Caco-2 (cell line): Measurements from ENCODE around the gene NALF2. TPM values are rescaled to one million over a fixed set of nuclear protein-coding genes. Genes with fewer than 3 reads are reported as not detected.

ENCODE experiments used
- BruUV-seq: library from RNA; stranded (reverse); fragments of 400-500 nt; replicated peaks from 2 replicates; lab custom pipeline; 2021; lab: Mats Ljungman, UMichigan
- CTCF ChIA-PET: fragments of 300-600 bp; sonication (Branson Sonifier 250); formaldehyde crosslinking; loops from one replicate; lab custom pipeline; 2022; ENCODE audit warnings: antibody characterized with exemption; lab: Charles Lee
- POLR2A ChIA-PET: fragments of 300-600 bp; sonication (Branson Sonifier 250); formaldehyde crosslinking; loops from one replicate; lab custom pipeline; 2022; ENCODE audit warnings: antibody characterized with exemption; lab: Charles Lee
- DNase-seq, 2 experiments: peaks; one replicate each; pipeline versions ENCODE4 v3.0.0 to v3.0.0-alpha.2; 2020 to 2022
- H3K27me3 ChIP-seq: replicated peaks from 2 replicates; pipeline ENCODE4 v1.6.0; 2011; ENCODE audit warnings: low read length; ENCODE audit not compliant: control insufficient read depth, insufficient read depth
- H3K36me3 ChIP-seq: 2 replicates; pipeline ENCODE4 v1.5.1; 2011; ENCODE audit warnings: low read length; ENCODE audit not compliant: control insufficient read depth, insufficient read depth
- H3K4me1 ChIP-seq: fragments of 250-450 bp; sonication (Bioruptor Pico); 2 replicates; pipeline ENCODE4 v1.5.1; 2020; ENCODE audit warnings: mild to moderate bottlenecking
- H3K4me3 ChIP-seq: 2 replicates; pipeline ENCODE4 v1.5.1; 2011; ENCODE audit warnings: low read depth, mild to moderate bottlenecking, control low read depth, low read length
- H3K9me3 ChIP-seq: fragments of 250-450 bp; sonication (Bioruptor Pico); 2 replicates; pipeline ENCODE4 v1.5.1; 2020; ENCODE audit warnings: mild to moderate bottlenecking, moderate library complexity
- H3K27ac Mint-ChIP-seq: one replicate; pipeline ENCODE4 v1.8.0; 2022; ENCODE audit warnings: mixed read lengths; ENCODE audit not compliant: unreplicated experiment
- H3K27me3 Mint-ChIP-seq: one replicate; pipeline ENCODE4 v1.8.0; 2022; ENCODE audit warnings: mixed read lengths; ENCODE audit not compliant: insufficient read depth, unreplicated experiment
- H3K36me3 Mint-ChIP-seq: one replicate; pipeline ENCODE4 v1.8.0; 2022; ENCODE audit warnings: mild to moderate bottlenecking, mixed read lengths; ENCODE audit not compliant: insufficient read depth, unreplicated experiment
- H3K4me1 Mint-ChIP-seq: one replicate; pipeline ENCODE4 v1.8.0; 2022; ENCODE audit warnings: low read depth, mixed read lengths; ENCODE audit not compliant: unreplicated experiment
- H3K4me3 Mint-ChIP-seq: one replicate; pipeline ENCODE4 v1.8.0; 2022; ENCODE audit warnings: mild to moderate bottlenecking, moderate library complexity, mixed read lengths; ENCODE audit not compliant: unreplicated experiment
- H3K9me3 Mint-ChIP-seq: one replicate; pipeline ENCODE4 v1.8.0; 2022; ENCODE audit warnings: mixed read lengths; ENCODE audit not compliant: unreplicated experiment
- CTCF ChIP-seq, 2 experiments: fragments of 200-600 bp in 1 of 2; IDR thresholded peaks; 1 replicate in 1 of 2; 2 replicates in 1 of 2; pipeline versions ENCODE4 v1.5.1 to v1.8.0; 2011 to 2022; ENCODE audit warnings: antibody characterized with exemption in 1 of 2, control low read depth in 1 of 2, inconsistent platforms in 1 of 2, low read depth in 1 of 2, low read length in 1 of 2, mild to moderate bottlenecking in 1 of 2, moderate library complexity in 1 of 2; ENCODE audit not compliant: insufficient read depth in 1 of 2, severe bottlenecking in 1 of 2, unreplicated experiment in 1 of 2
- intact Hi-C: fragments of 100-400 bp; cut with micrococcal nuclease; formaldehyde crosslinking; loops from one replicate; pipeline ENCODE4 v1.10.0; 2022; ENCODE audit not compliant: unreplicated experiment
- total RNA-seq: library from RNA; stranded (reverse); gene quantifications from 2 replicates; pipeline ENCODE4 v1.2.3, GENCODE V29; 2022

The NALF2 gene
- total RNA-seq, 1 experiment from 2014 or later: 3.1 TPM

- CTCF ChIA-PET: no interaction called here
Measured at GRCh38 chrX:69541956-69542355, 37.8 kb downstream of the NALF2 start.

GRCh38 chrX:69543572-69543971, 39.4 kb downstream of the NALF2 start:
- Histone ChIP-seq H3K4me1 (no peaks in the 10 kb centered on the region), H3K9me3 (no peaks in the 10 kb centered on the region), H3K4me3 (no peak overlapping the region), H3K27me3 (no peaks in the 10 kb centered on the region), H3K36me3 (no peaks in the 10 kb centered on the region)
- Mint-ChIP-seq H3K9me3 (peaks cover 15% of the 10 kb centered on the region), H3K36me3 (no peaks in the 10 kb centered on the region), H3K4me1 (peaks cover 6% of the 10 kb centered on the region), H3K27ac (no peak overlapping the region), H3K27me3 (no peaks in the 10 kb centered on the region), H3K4me3 (no peak overlapping the region)
- TF ChIP-seq CTCF (IDR thresholded peaks at IDR 0.05; ENCODE audit: insufficient read depth in 1 of 2, low read depth in 1 of 2, low read length in 1 of 2, severe bottlenecking in 1 of 2, unreplicated experiment in 1 of 2): no peak
- no peak for DNase-seq
- ChIA-PET POLR2A (no interaction called here), CTCF (no interaction called here)
- no TSS peak for BruUV-seq
- intact Hi-C loops: no loop called here

More at GRCh38 chrX:69541956-69542355, 37.8 kb downstream of the NALF2 start:
- DNase-seq: no peak
- no peaks in the 10 kb centered on the region for H3K27me3 ChIP-seq
- H3K4me3 ChIP-seq: no peak overlapping the region
- H3K4me3 Mint-ChIP-seq: no peak overlapping the region
- peaks cover 15% of the 10 kb centered on the region for H3K9me3 Mint-ChIP-seq
- no peaks in the 10 kb centered on the region for H3K27me3 Mint-ChIP-seq
- H3K4me1 Mint-ChIP-seq: peaks cover 6% of the 10 kb centered on the region
- no peaks in the 10 kb centered on the region for H3K9me3 ChIP-seq
- POLR2A ChIA-PET: no interaction called here
- no peaks in the 10 kb centered on the region for H3K4me1 ChIP-seq
- H3K36me3 Mint-ChIP-seq: no peaks in the 10 kb centered on the region
- no peak for TF ChIP-seq CTCF (IDR thresholded peaks at IDR 0.05; ENCODE audit: insufficient read depth in 1 of 2, low read depth in 1 of 2, low read length in 1 of 2, severe bottlenecking in 1 of 2, unreplicated experiment in 1 of 2)
- intact Hi-C loops: no loop called here
- H3K27ac Mint-ChIP-seq: no peak overlapping the region
- no TSS peak for BruUV-seq
- no peaks in the 10 kb centered on the region for H3K36me3 ChIP-seq

GRCh38 chrX:69546417-69546816, 42.3 kb downstream of the NALF2 start:
- POLR2A ChIA-PET: no interaction called here
- CTCF ChIA-PET: no interaction called here

More at GRCh38 chrX:69546417-69546816, 42.3 kb downstream of the NALF2 start:
- Histone ChIP-seq H3K9me3 (no peaks in the 10 kb centered on the region), H3K27me3 (no peaks in the 10 kb centered on the region), H3K4me1 (no peaks in the 10 kb centered on the region), H3K4me3 (no peak overlapping the region), H3K36me3 (no peaks in the 10 kb centered on the region)
- no peak for DNase-seq
- no TSS peak for BruUV-seq
- intact Hi-C loops: no loop called here
- Mint-ChIP-seq H3K27ac (no peak overlapping the region), H3K36me3 (no peaks in the 10 kb centered on the region), H3K4me3 (no peak overlapping the region), H3K4me1 (no peaks in the 10 kb centered on the region), H3K27me3 (no peaks in the 10 kb centered on the region), H3K9me3 (peaks cover 15% of the 10 kb centered on the region)
- TF ChIP-seq CTCF (IDR thresholded peaks at IDR 0.05; ENCODE audit: insufficient read depth in 1 of 2, low read depth in 1 of 2, low read length in 1 of 2, severe bottlenecking in 1 of 2, unreplicated experiment in 1 of 2): no peak
